Adipocyte (in vitro differentiated cells): ENCODE results near the gene PLA1A.
"Not testable (repeated sequence)": the region's sequence is repeated elsewhere in the genome, so short reads cannot be mapped to it uniquely, and the experiment has no call there.

Experiments
- DNase-seq: peaks from one replicate; pipeline ENCODE4 v3.0.0-alpha.2; 2015; ENCODE audit warnings: low read depth
- H3K27me3 ChIP-seq: replicated peaks from 2 replicates; pipeline ENCODE4 v1.7.0; 2013; ENCODE audit warnings: mild to moderate bottlenecking, low read length, moderate library complexity; ENCODE audit not compliant: control insufficient read depth, insufficient read depth
- H3K36me3 ChIP-seq: 2 replicates; pipeline ENCODE4 v1.7.0; 2013; ENCODE audit warnings: low read length, mild to moderate bottlenecking, moderate library complexity; ENCODE audit not compliant: control insufficient read depth, insufficient read depth, severe bottlenecking
- H3K4me1 ChIP-seq: 2 replicates; pipeline ENCODE4 v1.7.0; 2013; ENCODE audit warnings: mild to moderate bottlenecking, low read length, moderate library complexity; ENCODE audit not compliant: control insufficient read depth, insufficient read depth
- H3K4me3 ChIP-seq: 2 replicates; pipeline ENCODE4 v1.7.0; 2013; ENCODE audit warnings: mild to moderate bottlenecking, low read length, moderate library complexity
- H3K9ac ChIP-seq: 2 replicates; pipeline ENCODE4 v1.7.0; 2013; ENCODE audit warnings: mild to moderate bottlenecking, low read length, moderate library complexity
- H3K9me3 ChIP-seq: 2 replicates; pipeline ENCODE4 v1.7.0; 2013; ENCODE audit warnings: mild to moderate bottlenecking, low read length, moderate library complexity; ENCODE audit not compliant: control insufficient read depth

Gene PLA1A

GRCh38 chr3:119558626-119559317, 38.9 kb upstream of the PLA1A start:
- Histone ChIP-seq H3K36me3 (no peaks in the 10 kb centered on the region), H3K9ac (no peak overlapping the region), H3K4me3 (no peak overlapping the region), H3K27me3 (no peaks in the 10 kb centered on the region), H3K4me1 (no peaks in the 10 kb centered on the region), H3K9me3 (no peaks in the 10 kb centered on the region)
- no peak for DNase-seq

GRCh38 chr3:119559441-119559963, 38.2 kb upstream of the PLA1A start, which contains the start of gene CD80:
Gene CD80 (minus strand): TSS chr3:119559614. CDS start chr3:119557728, 1,886 bp downstream.
- Histone ChIP-seq H3K4me3 (no peak within 1 kb of the TSS), H3K9me3 (no peaks in the 10 kb centered on the region)
- peak; percentile 24 for DNase-seq

GRCh38 chr3:119560160-119560559, 37.5 kb upstream of the PLA1A start:
- Histone ChIP-seq H3K9me3 (no peaks in the 10 kb centered on the region), H3K9ac (no peak overlapping the region), H3K27me3 (no peaks in the 10 kb centered on the region), H3K4me1 (no peaks in the 10 kb centered on the region), H3K4me3 (no peak overlapping the region), H3K36me3 (no peaks in the 10 kb centered on the region)
- DNase-seq: no peak

More at GRCh38 chr3:119559441-119559963, 38.2 kb upstream of the PLA1A start, which contains the start of gene CD80:
- no peaks in the 10 kb centered on the region for H3K4me1 ChIP-seq
- no peaks in the 10 kb centered on the region for H3K27me3 ChIP-seq
- no peaks in the 10 kb centered on the region for H3K36me3 ChIP-seq
- no peak within 1 kb of the TSS for H3K9ac ChIP-seq

GRCh38 chr3:119562307-119562961, 35.3 kb upstream of the PLA1A start:
- Histone ChIP-seq H3K4me1 (no peaks in the 10 kb centered on the region), H3K9me3 (no peaks in the 10 kb centered on the region), H3K36me3 (no peaks in the 10 kb centered on the region), H3K27me3 (no peaks in the 10 kb centered on the region), H3K4me3 (no peak overlapping the region), H3K9ac (no peak overlapping the region)
- no peak for DNase-seq

- not testable (repeated sequence) for H3K36me3 ChIP-seq, H3K4me3 ChIP-seq, H3K4me1 ChIP-seq, H3K9ac ChIP-seq, DNase-seq, H3K27me3 ChIP-seq, H3K9me3 ChIP-seq
Observed at GRCh38 chr3:119563334-119563733, 34.4 kb upstream of the PLA1A start.

GRCh38 chr3:119569156-119569555, 28.5 kb upstream of the PLA1A start:
- no peak for DNase-seq
- Histone ChIP-seq H3K27me3 (no peaks in the 10 kb centered on the region), H3K36me3 (no peaks in the 10 kb centered on the region), H3K9ac (no peak overlapping the region), H3K4me1 (peaks cover 10% of the 10 kb centered on the region), H3K4me3 (no peak overlapping the region), H3K9me3 (no peaks in the 10 kb centered on the region)

GRCh38 chr3:119570229-119570628, 27.5 kb upstream of the PLA1A start:
- DNase-seq: no peak
- Histone ChIP-seq H3K4me1 (peaks cover 10% of the 10 kb centered on the region), H3K9me3 (no peaks in the 10 kb centered on the region)

GRCh38 chr3:119571230-119571629, 26.5 kb upstream of the PLA1A start:
- Histone ChIP-seq H3K4me1 (peaks cover 10% of the 10 kb centered on the region), H3K9me3 (no peaks in the 10 kb centered on the region), H3K9ac (no peak overlapping the region), H3K36me3 (no peaks in the 10 kb centered on the region), H3K4me3 (peak overlapping the region; percentile 30), H3K27me3 (no peaks in the 10 kb centered on the region)
- DNase-seq: no peak

More at GRCh38 chr3:119570229-119570628, 27.5 kb upstream of the PLA1A start:
- no peak overlapping the region for H3K9ac ChIP-seq
- H3K36me3 ChIP-seq: no peaks in the 10 kb centered on the region
- no peak overlapping the region for H3K4me3 ChIP-seq
- H3K27me3 ChIP-seq: no peaks in the 10 kb centered on the region

GRCh38 chr3:119571688-119572087, 26.0 kb upstream of the PLA1A start:
- H3K4me3 ChIP-seq: peak overlapping the region; percentile 30
- no peak for DNase-seq
- no peaks in the 10 kb centered on the region for H3K9me3 ChIP-seq
- H3K4me1 ChIP-seq: peaks cover 10% of the 10 kb centered on the region
- H3K27me3 ChIP-seq: no peaks in the 10 kb centered on the region
- no peak overlapping the region for H3K9ac ChIP-seq
- H3K36me3 ChIP-seq: no peaks in the 10 kb centered on the region

GRCh38 chr3:119575507-119575906, 22.2 kb upstream of the PLA1A start:
- DNase-seq: no peak
- H3K27me3 ChIP-seq: no peaks in the 10 kb centered on the region
- no peak overlapping the region for H3K9ac ChIP-seq
- H3K4me1 ChIP-seq: peaks cover 22% of the 10 kb centered on the region
- no peaks in the 10 kb centered on the region for H3K36me3 ChIP-seq
- H3K9me3 ChIP-seq: no peaks in the 10 kb centered on the region
- no peak overlapping the region for H3K4me3 ChIP-seq

GRCh38 chr3:119579366-119580066, 18.2 kb upstream of the PLA1A start, which contains the start of gene ADPRH:
Gene ADPRH (plus strand): TSS chr3:119579492. CDS start chr3:119582170, 2,678 bp downstream.
- Histone ChIP-seq H3K4me3 (peak within 1 kb of the TSS; percentile 76), H3K27me3 (no peaks in the 10 kb centered on the region), H3K4me1 (peaks cover 14% of the 10 kb centered on the region), H3K9me3 (no peaks in the 10 kb centered on the region), H3K36me3 (no peaks in the 10 kb centered on the region), H3K9ac (peak within 1 kb of the TSS; percentile 81)
- peak; percentile 59 for DNase-seq
